Keratinocyte (primary cell): Measurements from ENCODE around the gene KRT3. TPM values are rescaled to one million over a fixed set of nuclear protein-coding genes. Genes with fewer than 3 reads are reported as not detected.

Source experiments
- DNase-seq: peaks from one replicate; pipeline ENCODE4 v3.0.0-alpha.2; 2011; ENCODE audit warnings: low read depth, missing footprints, low spot score
- FAIRE-seq: peaks from 2 replicates; lab custom pipeline; 2011; peaks lifted over from hg19 to GRCh38; lab: Jason Lieb, UNC
- H2AFZ ChIP-seq: 2 replicates; pipeline ENCODE4 v1.6.0; 2012; ENCODE audit warnings: low read length, control low read depth, inconsistent platforms; ENCODE audit not compliant: control insufficient read depth
- H3K27ac ChIP-seq: 2 replicates; pipeline ENCODE4 v1.5.1; 2011; ENCODE audit warnings: low read length; ENCODE audit not compliant: control insufficient read depth, insufficient read depth
- H3K27me3 ChIP-seq: 3 replicates; pipeline ENCODE4 v1.6.0; 2011; ENCODE audit warnings: low read length; ENCODE audit not compliant: control insufficient read depth, insufficient read depth; ENCODE audit errors: extremely low read depth
- H3K36me3 ChIP-seq, 2 experiments: 2 replicates in 1 of 2; 3 replicates in 1 of 2; pipeline ENCODE4 v1.5.1; 2011; ENCODE audit warnings: low read length in 2 of 2, mild to moderate bottlenecking in 1 of 2; ENCODE audit not compliant: control insufficient read depth in 2 of 2, insufficient read depth in 2 of 2; ENCODE audit errors: extremely low read depth in 1 of 2
- H3K4me1 ChIP-seq: 3 replicates; pipeline ENCODE4 v1.5.1; 2011; ENCODE audit warnings: low read length; ENCODE audit not compliant: control insufficient read depth, insufficient read depth; ENCODE audit errors: extremely low read depth
- H3K4me2 ChIP-seq: 3 replicates; pipeline ENCODE4 v1.6.0; 2011; ENCODE audit warnings: low read depth, low read length; ENCODE audit not compliant: control insufficient read depth, insufficient read depth; ENCODE audit errors: extremely low read depth
- H3K4me3 ChIP-seq, 3 experiments: fragments of 200-600 bp in 1 of 3; sonication (generic) in 1 of 3; 2 replicates in 2 of 3; 3 replicates in 1 of 3; pipeline ENCODE4 v1.5.1; 2011 to 2016; ENCODE audit warnings: low read length in 3 of 3, mild to moderate bottlenecking in 3 of 3, control low read depth in 2 of 3, inconsistent platforms in 1 of 3, low read depth in 1 of 3, mixed read lengths in 1 of 3, mixed run types in 1 of 3, moderate library complexity in 1 of 3; ENCODE audit not compliant: control insufficient read depth in 2 of 3, insufficient read depth in 2 of 3; ENCODE audit errors: extremely low read depth in 1 of 3
- H3K79me2 ChIP-seq: 2 replicates; pipeline ENCODE4 v1.6.0; 2012; ENCODE audit warnings: low read length; ENCODE audit not compliant: control insufficient read depth, insufficient read depth
- H3K9ac ChIP-seq: 3 replicates; pipeline ENCODE4 v1.6.0; 2011; ENCODE audit warnings: low read length; ENCODE audit not compliant: control insufficient read depth, insufficient read depth; ENCODE audit errors: extremely low read depth
- H3K9me1 ChIP-seq: 3 replicates; pipeline ENCODE4 v1.6.0; 2011; ENCODE audit warnings: low read length; ENCODE audit not compliant: control insufficient read depth, insufficient read depth; ENCODE audit errors: extremely low read depth
- H3K9me3 ChIP-seq: 2 replicates; pipeline ENCODE4 v1.5.1; 2012; ENCODE audit warnings: low read depth, low read length; ENCODE audit not compliant: control insufficient read depth
- H4K20me1 ChIP-seq: 3 replicates; pipeline ENCODE4 v1.6.0; 2011; ENCODE audit warnings: low read length; ENCODE audit not compliant: control insufficient read depth, insufficient read depth; ENCODE audit errors: extremely low read depth
- CTCF ChIP-seq, 3 experiments: IDR thresholded peaks in 1 of 3; conservative IDR thresholded peaks in 1 of 3; optimal IDR thresholded peaks in 1 of 3; 2 replicates in 2 of 3; 3 replicates in 1 of 3; pipeline versions ENCODE3 to v1.5.1; 2011; ENCODE audit warnings: low read length in 3 of 3, mild to moderate bottlenecking in 3 of 3, moderate library complexity in 2 of 3, control low read depth in 1 of 3, inconsistent platforms in 1 of 3; ENCODE audit not compliant: insufficient read depth in 2 of 3; ENCODE audit errors: extremely low read depth in 1 of 3
- EZH2 ChIP-seq: IDR thresholded peaks from one replicate; pipeline ENCODE4 v1.6.1; 2012; ENCODE audit warnings: inconsistent platforms, mild to moderate bottlenecking, low read length, moderate library complexity
- dilution Hi-C: fragments of 300-500 bp; cut with MboI; formaldehyde crosslinking; loops from one replicate; pipeline ENCODE4 v1.7.0; 2020; ENCODE audit warnings: low sequenced_read_pairs; ENCODE audit not compliant: extremely low pct_ligation_motif_present
- polyA plus RNA-seq, 5 experiments: library from polyadenylated mRNA; depleted of rRNA in 3 of 5; stranded (reverse) in 3 of 5; stranded (forward) in 1 of 5; unstranded in 1 of 5; fragments of >200 nt; gene quantifications; 1 replicate in 1 of 5; 2 replicates in 3 of 5; 3 replicates in 1 of 5; pipeline versions ENCODE4 v1.2.1 to v1.2.3, GENCODE V29; 2011 to 2012; ENCODE audit warnings: missing spikeins in 2 of 5, low read depth in 1 of 5, low replicate concordance in 1 of 5

The KRT3 gene
- polyA plus RNA-seq, 1 donor (not counting 4 experiments of a cell fraction or from before 2014, with no cell fraction given): 0.29 TPM

DNA sequence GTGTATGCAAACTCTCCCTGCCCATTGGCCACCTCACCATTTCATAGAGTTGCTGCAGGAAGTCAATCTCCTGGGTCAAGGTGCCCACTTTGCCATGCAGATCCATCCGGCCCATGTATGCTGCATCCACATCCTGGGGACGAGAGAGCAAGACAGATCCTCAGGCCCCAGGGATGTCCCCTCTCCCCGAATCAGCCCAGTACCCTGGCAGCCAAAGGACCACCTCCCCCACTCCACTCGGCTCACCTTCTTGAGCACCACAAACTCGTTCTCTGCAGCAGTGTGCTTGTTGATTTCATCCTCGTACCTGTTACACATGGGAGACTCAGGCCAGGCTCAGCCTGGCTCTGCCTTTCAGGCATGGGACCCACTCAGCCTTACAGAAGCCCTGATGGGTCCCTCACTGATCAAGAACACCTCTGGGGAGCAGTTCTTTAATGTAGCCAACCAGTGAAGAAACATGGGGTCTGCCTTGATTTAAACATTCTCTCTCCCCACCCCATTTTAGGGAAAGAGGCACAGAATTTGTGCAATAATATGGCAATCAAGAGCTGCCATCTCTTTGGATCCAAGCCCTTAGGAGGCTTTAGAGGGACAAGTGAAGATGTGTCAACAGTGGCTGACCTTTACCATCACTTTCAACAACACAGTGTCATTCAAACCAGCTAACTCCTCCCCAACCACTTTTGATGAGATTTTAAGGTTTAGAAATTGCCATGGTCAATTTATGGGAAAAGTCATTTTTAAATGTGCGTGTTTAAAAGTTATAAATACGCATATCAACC, 34.3 kb upstream of the KRT3 start:
- Histone ChIP-seq H3K36me3 (no peaks in the 10 kb centered on the region), H3K27me3 (no peaks in the 10 kb centered on the region), H3K9ac (no peak overlapping the region), H3K27ac (no peak overlapping the region), H2AFZ (no peak overlapping the region), H3K4me3 (no peak overlapping the region), H3K9me1 (no peaks in the 10 kb centered on the region), H3K4me1 (no peaks in the 10 kb centered on the region), H3K9me3 (no peaks in the 10 kb centered on the region), H3K79me2 (no peaks in the 10 kb centered on the region), H4K20me1 (no peaks in the 10 kb centered on the region), H3K4me2 (no peak overlapping the region)
- DNase-seq (no peak), FAIRE-seq (no peak)
- TF ChIP-seq CTCF (optimal IDR thresholded peaks at IDR 0.05 in 1 of 3, IDR thresholded peaks at IDR 0.05 in 1 of 3, conservative IDR thresholded peaks at IDR 0.05 in 1 of 3; ENCODE audit: extremely low read depth in 1 of 3, insufficient read depth in 2 of 3, low read length in 3 of 3) (no peak), EZH2 (no peak)
- dilution Hi-C loops: no loop called here

DNA sequence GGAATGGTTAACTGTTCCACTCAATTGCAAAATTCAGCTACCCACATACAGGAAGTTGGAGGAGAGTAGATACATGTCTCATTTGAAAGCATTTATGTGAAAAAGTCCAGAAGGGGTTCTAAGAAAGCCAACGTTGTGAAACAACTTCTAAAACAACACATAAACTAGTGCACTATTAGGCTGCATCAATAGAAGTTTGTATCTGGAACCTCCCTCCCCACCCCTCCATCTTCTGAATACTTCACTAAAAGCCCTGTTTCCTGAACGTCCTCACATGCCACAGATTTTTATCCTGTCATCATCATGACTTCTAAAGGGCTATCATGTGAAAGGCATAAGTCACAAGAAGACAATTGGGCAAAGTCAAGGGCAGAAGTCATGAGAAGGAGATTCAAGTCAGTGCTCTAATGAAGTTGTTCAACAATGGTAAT, 32.7 kb upstream of the KRT3 start:
- no peaks in the 10 kb centered on the region for H3K79me2 ChIP-seq
- dilution Hi-C loops: no loop called here
- DNase-seq (no peak), FAIRE-seq (no peak)
- no peaks in the 10 kb centered on the region for H3K9me3 ChIP-seq
- H3K9ac ChIP-seq: no peak overlapping the region
- H3K4me2 ChIP-seq: no peak overlapping the region
- no peaks in the 10 kb centered on the region for H3K27me3 ChIP-seq
- no peaks in the 10 kb centered on the region for H4K20me1 ChIP-seq
- no peak overlapping the region for H2AFZ ChIP-seq
- no peaks in the 10 kb centered on the region for H3K4me1 ChIP-seq
- no peak overlapping the region for H3K4me3 ChIP-seq
- no peaks in the 10 kb centered on the region for H3K9me1 ChIP-seq
- H3K36me3 ChIP-seq: no peaks in the 10 kb centered on the region
- no peak overlapping the region for H3K27ac ChIP-seq
- TF ChIP-seq CTCF (optimal IDR thresholded peaks at IDR 0.05 in 1 of 3, IDR thresholded peaks at IDR 0.05 in 1 of 3, conservative IDR thresholded peaks at IDR 0.05 in 1 of 3; ENCODE audit: extremely low read depth in 1 of 3, insufficient read depth in 2 of 3, low read length in 3 of 3) (no peak), EZH2 (no peak)
